HepG2 (cell line): ENCODE data around the gene EPC1. TPM values are rescaled to one million over a fixed set of nuclear protein-coding genes. Genes with fewer than 3 reads are reported as not detected.

Experiments used
- ARID4A ChIP-seq: sonication (generic); formaldehyde crosslinking; IDR thresholded peaks from 2 replicates; pipeline ENCODE4 v1.5.0; 2020; ENCODE audit warnings: mild to moderate bottlenecking, missing genetic modification reagents, borderline replicate concordance
- GABPB1 ChIP-seq: IDR thresholded peaks from 2 replicates; pipeline ENCODE4 v1.6.1; 2016; ENCODE audit warnings: mild to moderate bottlenecking, missing genetic modification reagents, moderate library complexity, missing compliant biosample characterization
- HBP1 ChIP-seq: IDR thresholded peaks from 2 replicates; pipeline ENCODE4 v1.6.1; 2016; ENCODE audit warnings: low read depth, control low read depth
- KLF16 ChIP-seq, 2 experiments: sonication (generic) in 1 of 2; formaldehyde crosslinking in 1 of 2; IDR thresholded peaks; 2 replicates each; pipeline versions ENCODE4 v1.6.1 to v1.8.0; 2016 to 2023; ENCODE audit warnings: missing genetic modification reagents in 2 of 2, missing compliant biosample characterization in 1 of 2
- MAX ChIP-seq: IDR thresholded peaks from 2 replicates; pipeline ENCODE4 v1.6.1; 2012; ENCODE audit warnings: inconsistent platforms
- MEIS2 ChIP-seq: sonication (generic); formaldehyde crosslinking; IDR thresholded peaks from 2 replicates; pipeline ENCODE4 v1.9.0; 2021; ENCODE audit warnings: mild to moderate bottlenecking, missing genetic modification reagents
- TEAD3 ChIP-seq: optimal IDR thresholded peaks from 2 replicates; pipeline ENCODE3; 2016; ENCODE audit warnings: borderline replicate concordance
- TFDP2 ChIP-seq: sonication (generic); formaldehyde crosslinking; IDR thresholded peaks from 2 replicates; pipeline ENCODE4 v1.4.0; 2020; ENCODE audit warnings: missing genetic modification reagents
- ZBTB2 ChIP-seq: sonication (generic); formaldehyde crosslinking; IDR thresholded peaks from 2 replicates; pipeline ENCODE4 v1.8.0; 2022; ENCODE audit warnings: low read depth, missing genetic modification reagents
- ZFP82 ChIP-seq: sonication (generic); formaldehyde crosslinking; IDR thresholded peaks from 2 replicates; pipeline ENCODE4 v1.5.1; 2020; ENCODE audit warnings: mild to moderate bottlenecking, missing genetic modification reagents, borderline replicate concordance
- ZNF574 ChIP-seq: sonication (generic); formaldehyde crosslinking; IDR thresholded peaks from 2 replicates; pipeline ENCODE4 v1.4.0; 2020; ENCODE audit warnings: missing genetic modification reagents
- ZNF784 ChIP-seq: sonication (generic); formaldehyde crosslinking; IDR thresholded peaks from 2 replicates; pipeline ENCODE4 v1.5.1; 2020; ENCODE audit warnings: missing genetic modification reagents, mild to moderate bottlenecking, borderline replicate concordance
- ZNF788 ChIP-seq: sonication (generic); formaldehyde crosslinking; IDR thresholded peaks from 2 replicates; pipeline ENCODE4 v1.5.0; 2020; ENCODE audit warnings: mild to moderate bottlenecking, missing genetic modification reagents, borderline replicate concordance
- ZSCAN31 ChIP-seq: sonication (generic); formaldehyde crosslinking; IDR thresholded peaks from 2 replicates; pipeline ENCODE4 v1.5.0; 2020; ENCODE audit warnings: low read depth, mild to moderate bottlenecking, missing genetic modification reagents
- polyA plus RNA-seq, 8 experiments: library from polyadenylated mRNA; depleted of rRNA in 3 of 8; stranded (reverse) in 7 of 8; unstranded in 1 of 8; fragments of >200 nt; fragmentation: Illumina TruSeq in 4 of 8; extraction: Trizol in 4 of 8; gene quantifications; 2 replicates each; pipeline versions ENCODE4 v1.2.1 to v1.2.3, GENCODE V29; 2011 to 2016; ENCODE audit warnings: low read depth in 4 of 8, missing spikeins in 1 of 8, mixed read lengths in 1 of 8; ENCODE audit not compliant: insufficient read depth in 1 of 8
- total RNA-seq, 5 experiments: library from RNA; depleted of rRNA; stranded (reverse); fragments of >200 nt; fragmentation: Illumina TruSeq; extraction: Trizol; gene quantifications; 2 replicates each; pipeline ENCODE4 v1.2.3, GENCODE V29; 2016; ENCODE audit warnings: low read depth in 1 of 5

The EPC1 gene
- total and polyA plus RNA-seq, 2 of the 13 experiments (the other 11 are each of a cell fraction or from before 2014, with no cell fraction given), result 28.7 to 44.2 TPM

GRCh38 chr10:32347363-32348022, 535 bp upstream of the EPC1 start (continued):
- TF ChIP-seq MAX (peak; percentile 9; the same call in 1 of the 2 replicates), ARID4A (CRISPR knock-in tag) (0 out of 2 replicates have a peak, but pooled peaks have one; percentile 5), MEIS2 (CRISPR knock-in tag) (0 out of 2 replicates have a peak, but pooled peaks have one; percentile 49), TFDP2 (CRISPR knock-in tag) (peak; percentile 3; the same call in 1 of the 2 replicates), ZNF574 (peak; percentile 24; the same call in 1 of the 2 replicates), ZFP82 (CRISPR knock-in tag) (no peak), TEAD3 (peak; percentile 2), GABPB1 (CRISPR knock-in tag) (peak; percentile 48; the same call in 1 of the 2 replicates), ZNF784 (peak; percentile 12; the same call in 1 of the 2 replicates), ZNF788 (peak; percentile 2; the same call in 1 of the 2 replicates), ZSCAN31 (CRISPR knock-in tag) (peak; percentile 23; the same call in 1 of the 2 replicates), KLF16 (CRISPR knock-in tag; IDR thresholded peaks at IDR 0.05) (0 out of 4 replicates have a peak, but pooled peaks of 1 of the 2 experiments have one; percentile 29), ZBTB2 (CRISPR knock-in tag) (0 out of 2 replicates have a peak, but pooled peaks have one; percentile 6), HBP1 (0 out of 2 replicates have a peak, but pooled peaks have one; percentile 10)
